Measurements from ENCODE around the gene CCDC149.

GRCh38 chr4:24935856-24936255 lies 23.0 kb upstream of the CCDC149 start:
- TF ChIP-seq CTCF (conservative IDR thresholded peaks at IDR 0.05): no peak
- TF ChIP-seq ZFX (IDR thresholded peaks at IDR 0.05): no peak
